NB4 (cell line): Measurements from ENCODE around the gene KRT72.

Experiments used
- DNase-seq: peaks from one replicate; pipeline ENCODE4 v3.0.0; 2010; ENCODE audit warnings: low read depth
- H3K4me3 ChIP-seq: one replicate; pipeline ENCODE4 v1.5.1; 2011; ENCODE audit warnings: mild to moderate bottlenecking, low read depth, low read length, moderate library complexity
- CTCF ChIP-seq: IDR thresholded peaks from one replicate; pipeline ENCODE4 v1.5.1; 2012; ENCODE audit warnings: low read depth, low read length
- MYC ChIP-seq: IDR thresholded peaks from 2 replicates; pipeline ENCODE4 v1.6.1; 2011; ENCODE audit warnings: low read depth, low read length
- POLR2A ChIP-seq: IDR thresholded peaks from 2 replicates; pipeline ENCODE4 v1.6.1; 2011; ENCODE audit warnings: mild to moderate bottlenecking; ENCODE audit not compliant: insufficient read length; ENCODE audit errors: extremely low read depth
- TF ChIP-seq, protein P1 (sequence below): IDR thresholded peaks from 2 replicates; pipeline ENCODE4 v1.6.1; 2011; ENCODE audit warnings: low read depth, low read length

Gene KRT72

GRCh38 chr12:52631676-52632459 is 30.6 kb upstream of the KRT72 start:
- TF ChIP-seq CTCF (no peak), POLR2A (no peak), MYC (no peak)
- TF ChIP-seq, protein P1, sequence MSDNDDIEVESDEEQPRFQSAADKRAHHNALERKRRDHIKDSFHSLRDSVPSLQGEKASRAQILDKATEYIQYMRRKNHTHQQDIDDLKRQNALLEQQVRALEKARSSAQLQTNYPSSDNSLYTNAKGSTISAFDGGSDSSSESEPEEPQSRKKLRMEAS = no peak
- no peak overlapping the region for H3K4me3 ChIP-seq
- no peak for DNase-seq

GRCh38 chr12:52631264-52631663 is 30.0 kb upstream of the KRT72 start:
- H3K4me3 ChIP-seq = no peak overlapping the region
- TF ChIP-seq MYC (no peak), CTCF (no peak), POLR2A (no peak)
- TF ChIP-seq, protein P1 = no peak
- no peak for DNase-seq

DNA sequence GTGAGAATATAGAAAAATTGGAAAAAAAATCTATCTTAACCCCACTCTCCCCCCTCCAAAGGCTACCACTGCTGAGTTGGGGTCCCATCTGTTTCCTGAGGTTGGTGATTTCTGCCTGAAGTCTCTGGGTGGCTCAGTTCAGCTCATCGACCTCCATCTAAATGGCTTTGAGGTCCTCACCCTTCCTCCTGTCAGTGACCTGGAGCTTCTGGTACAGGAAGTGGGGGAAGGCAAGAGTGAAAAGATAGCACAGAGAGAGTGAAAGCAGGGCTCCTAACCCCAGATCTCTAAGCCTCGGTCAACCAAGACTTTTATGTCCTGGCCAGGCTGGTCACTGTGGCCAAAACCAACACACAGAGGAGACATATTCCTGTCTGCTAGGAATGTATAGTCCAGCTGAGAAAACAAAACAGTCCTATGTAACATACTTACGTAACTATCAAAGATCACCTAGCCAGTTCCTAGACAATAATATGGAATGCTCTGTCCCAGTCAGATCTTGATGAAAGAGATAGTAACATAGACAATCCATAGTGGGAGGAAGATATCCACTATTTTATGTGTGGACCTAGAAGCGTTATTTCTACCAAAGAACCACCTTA is 29.4 kb upstream of the KRT72 start:
- no peak for DNase-seq
- TF ChIP-seq, protein P1 = no peak
- TF ChIP-seq CTCF (no peak), MYC (no peak), POLR2A (no peak)
- no peak overlapping the region for H3K4me3 ChIP-seq

DNA sequence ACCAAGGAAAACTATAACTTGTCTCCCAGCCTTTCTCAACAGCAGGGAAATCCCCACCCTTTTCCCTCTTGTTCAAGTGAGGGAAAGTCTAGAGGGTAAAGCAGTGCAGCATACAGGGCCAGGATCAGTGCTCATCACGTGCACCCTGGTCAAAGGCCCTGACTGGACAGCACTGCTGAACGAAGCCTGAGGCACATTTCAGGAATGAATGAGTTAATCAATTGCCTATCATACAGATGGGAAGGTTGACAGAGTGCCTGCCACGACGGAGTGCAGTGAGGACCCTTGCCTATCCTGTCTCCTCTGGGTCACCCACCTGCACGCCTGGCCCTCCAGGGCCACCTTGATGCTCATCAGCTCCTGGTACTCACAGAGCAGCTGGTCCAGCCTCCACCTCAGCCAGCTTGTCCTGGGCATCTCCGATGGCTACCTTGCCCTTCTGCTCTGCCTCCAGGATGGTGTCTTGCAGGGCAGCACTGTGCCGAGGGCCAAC is 28.8 kb upstream of the KRT72 start:
- TF ChIP-seq POLR2A = no peak
- TF ChIP-seq CTCF = no peak
- TF ChIP-seq MYC = no peak
- TF ChIP-seq, protein P1 = no peak
- no peak for DNase-seq
- H3K4me3 ChIP-seq = no peak overlapping the region

DNA sequence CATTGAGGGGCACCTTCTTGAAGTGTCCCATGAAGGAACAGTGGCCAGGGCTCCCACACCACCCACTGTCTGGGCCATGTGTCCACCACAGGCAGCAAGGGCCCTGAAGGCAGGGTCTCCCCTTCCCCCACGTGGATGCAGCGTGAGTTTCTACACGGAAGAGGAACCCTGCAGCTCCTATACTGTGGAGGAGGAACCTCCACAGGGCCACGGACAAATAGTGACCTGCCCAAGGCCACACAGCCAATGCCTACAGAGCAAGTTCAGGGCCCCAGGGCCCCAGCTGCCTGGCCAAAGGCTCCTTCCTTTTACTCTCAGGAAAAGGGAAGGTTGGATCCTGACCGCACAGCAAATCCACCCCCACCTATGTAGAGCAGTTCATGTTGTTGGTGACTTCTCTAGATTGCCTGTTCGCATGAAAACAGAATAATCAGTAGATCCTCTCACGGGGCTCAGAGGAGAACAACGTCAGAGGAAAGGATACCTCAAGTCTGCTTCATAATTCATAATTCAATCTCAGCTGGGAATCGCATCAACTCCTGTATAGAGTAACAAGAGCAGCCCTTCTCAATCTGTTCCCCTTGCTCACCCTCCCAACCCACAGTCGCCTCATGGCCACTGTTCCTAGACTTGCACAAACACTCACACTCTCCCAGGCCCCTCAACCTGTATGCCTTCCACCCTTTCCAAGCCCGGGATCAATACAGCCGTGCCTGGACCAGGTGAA is 28.2 kb upstream of the KRT72 start:
- no peak for DNase-seq
- TF ChIP-seq POLR2A = no peak
- TF ChIP-seq, protein P1 = no peak
- no peak for TF ChIP-seq CTCF
- TF ChIP-seq MYC = no peak
- no peak overlapping the region for H3K4me3 ChIP-seq
